ENCODE data around the gene UBE2QL1.

GRCh38 chr5:6399980-6400910 is 48.4 kb upstream of the UBE2QL1 start:
- TF ChIP-seq CTCF (IDR thresholded peaks at IDR 0.05) (no peak), POLR2AphosphoS5 (IDR thresholded peaks at IDR 0.05) (no peak), POLR2A (IDR thresholded peaks at IDR 0.05) (no peak), EP300 (IDR thresholded peaks at IDR 0.05) (no peak)
